Epidermal melanocyte (primary cell): ENCODE data around the gene IFIT1.
"Not testable (repeated sequence)": the region's sequence is repeated elsewhere in the genome, so short reads cannot be mapped to it uniquely, and the experiment has no call there.

ENCODE experiments used
- DNase-seq: peaks from one replicate; pipeline ENCODE4 v3.0.0; 2011; ENCODE audit warnings: low spot score; ENCODE audit not compliant: insufficient read length

The IFIT1 gene

DNA sequence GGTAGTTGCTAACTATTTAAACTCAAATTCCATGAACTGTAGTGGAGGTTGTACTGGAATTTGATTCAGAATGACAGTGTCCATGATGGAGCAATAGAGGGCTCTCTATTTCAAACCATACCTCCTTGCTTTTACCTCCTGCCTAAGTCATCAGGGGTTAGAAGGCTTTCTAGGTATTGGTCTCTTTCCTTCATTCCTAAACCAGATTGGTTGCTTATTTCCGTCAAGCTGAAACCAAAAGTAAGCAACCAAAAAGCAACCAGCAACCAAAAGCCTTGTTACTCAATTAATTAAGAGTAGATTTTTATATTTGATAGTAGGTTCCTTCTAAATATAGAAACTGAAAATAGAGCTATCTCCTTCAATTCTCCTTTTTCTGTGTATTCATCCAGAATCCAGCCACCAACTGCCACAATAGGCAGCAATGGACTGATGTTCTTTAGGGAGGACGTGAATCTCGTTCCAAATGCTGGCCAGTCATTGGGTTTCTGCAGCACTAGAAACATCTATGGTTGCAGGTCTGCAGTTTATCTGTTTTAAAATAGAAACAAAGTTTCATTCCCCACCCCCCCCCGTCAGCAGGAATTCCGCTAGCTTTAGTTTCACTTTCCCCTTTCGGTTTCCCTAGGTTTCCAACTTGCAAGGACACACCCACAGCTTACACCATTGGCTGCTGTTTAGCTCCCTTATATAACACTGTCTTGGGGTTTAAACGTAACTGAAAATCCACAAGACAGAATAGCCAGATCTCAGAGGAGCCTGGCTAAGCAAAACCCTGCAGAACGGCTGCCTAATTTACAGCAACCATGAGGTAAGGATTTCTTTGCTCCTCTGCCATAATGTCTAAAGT lies at the start of gene IFIT1:
IFIT1 (plus strand) TSS at position 717 of the 850 bp plus-strand sequence; CDS start at position 807, 90 bp downstream.
- DNase-seq: peak; percentile 71

DNA sequence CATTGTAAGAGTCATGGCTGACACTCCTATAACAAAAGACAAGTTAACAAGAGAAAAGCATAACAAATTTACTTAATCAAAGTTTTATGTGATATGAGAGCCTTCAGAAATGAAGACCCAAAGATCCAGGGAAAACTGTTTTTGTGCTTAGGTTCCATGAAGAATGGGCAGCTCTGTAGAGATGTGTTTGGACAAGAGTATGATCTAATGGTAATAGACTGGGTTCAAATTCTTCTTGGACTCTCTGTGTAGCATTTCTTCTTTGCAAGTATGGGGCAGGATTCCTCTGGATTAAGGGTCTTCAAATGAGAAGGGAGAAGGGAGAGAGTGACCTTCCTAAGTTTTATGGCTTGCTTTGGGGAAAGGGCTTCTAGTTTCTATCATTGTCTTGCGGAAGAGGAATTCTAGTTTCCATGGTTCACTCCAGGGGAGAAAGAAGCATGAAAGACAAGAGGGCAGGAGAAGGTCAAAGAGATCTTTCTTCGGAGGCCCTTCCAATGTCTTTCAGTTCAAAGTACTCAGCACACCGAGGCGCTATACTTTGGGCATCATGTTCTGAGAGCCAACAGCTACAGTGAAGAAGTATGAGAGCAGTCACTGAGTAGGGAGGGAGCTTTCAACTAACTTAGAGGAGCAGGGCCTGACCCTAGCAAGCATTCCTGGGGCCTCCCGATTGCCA lies 49.2 kb upstream of the IFIT1 start:
- DNase-seq: no peak

DNA sequence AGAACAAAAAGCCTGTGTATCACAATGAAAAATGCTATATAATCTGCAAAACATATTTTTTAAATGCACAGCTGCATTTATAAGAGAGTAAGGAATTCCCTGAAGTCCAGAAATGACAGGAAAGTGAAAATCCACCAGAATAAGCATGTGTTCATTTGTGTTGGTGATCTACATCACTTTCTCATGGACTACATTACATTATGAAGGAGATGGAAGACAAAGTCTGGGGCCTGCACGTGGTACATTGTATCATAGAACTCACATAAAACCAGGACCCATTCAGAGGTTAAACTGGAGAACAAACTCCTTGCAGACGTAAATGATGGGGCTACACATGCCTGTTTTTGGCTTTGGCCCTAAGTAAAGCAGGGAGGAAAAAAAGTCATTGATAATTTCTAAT lies 48.3 kb upstream of the IFIT1 start:
- no peak for DNase-seq

- no peak for DNase-seq
These were observed 46.9 kb upstream of the IFIT1 start for GRCh38 chr10:89345367-89346000.

DNA sequence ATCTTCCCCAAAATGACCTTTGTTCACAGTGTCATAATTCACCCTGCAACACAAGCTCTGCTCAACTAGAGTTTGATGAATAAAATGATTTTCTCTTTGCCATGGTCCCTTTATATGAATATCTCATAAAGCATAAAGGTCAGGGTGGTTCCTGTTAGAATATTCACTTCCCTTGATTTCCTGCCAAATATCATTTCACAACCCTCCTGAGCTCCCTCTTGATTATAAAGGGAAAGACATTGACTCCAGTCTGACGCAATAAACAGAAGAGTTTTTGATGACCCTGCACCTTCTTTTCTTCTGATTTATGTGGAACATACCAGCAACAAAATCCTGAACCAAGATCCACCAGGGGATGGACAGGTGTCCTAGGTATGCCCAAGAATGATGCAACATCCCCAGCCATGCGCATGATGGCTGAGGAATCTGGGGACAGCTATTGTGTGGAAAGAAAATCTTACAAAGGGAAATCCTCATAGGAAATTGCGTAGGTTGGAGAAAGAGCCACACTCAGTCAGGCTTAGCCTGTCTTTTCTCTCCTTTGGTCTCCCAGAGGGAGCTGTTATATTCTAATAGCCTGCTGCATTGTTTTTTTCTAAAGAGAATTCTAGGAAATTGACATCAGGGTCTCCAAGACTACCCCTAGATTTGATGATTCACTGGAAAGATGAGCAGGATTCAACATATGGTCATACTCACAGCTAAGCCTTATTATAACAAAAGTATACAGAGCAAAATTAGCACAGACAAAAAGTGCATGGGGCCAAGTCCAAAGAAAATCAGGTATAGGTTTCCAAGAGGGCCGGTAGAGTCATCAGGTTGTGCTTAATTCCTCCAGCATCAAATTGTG lies 45.8 kb upstream of the IFIT1 start:
- DNase-seq: no peak

DNA sequence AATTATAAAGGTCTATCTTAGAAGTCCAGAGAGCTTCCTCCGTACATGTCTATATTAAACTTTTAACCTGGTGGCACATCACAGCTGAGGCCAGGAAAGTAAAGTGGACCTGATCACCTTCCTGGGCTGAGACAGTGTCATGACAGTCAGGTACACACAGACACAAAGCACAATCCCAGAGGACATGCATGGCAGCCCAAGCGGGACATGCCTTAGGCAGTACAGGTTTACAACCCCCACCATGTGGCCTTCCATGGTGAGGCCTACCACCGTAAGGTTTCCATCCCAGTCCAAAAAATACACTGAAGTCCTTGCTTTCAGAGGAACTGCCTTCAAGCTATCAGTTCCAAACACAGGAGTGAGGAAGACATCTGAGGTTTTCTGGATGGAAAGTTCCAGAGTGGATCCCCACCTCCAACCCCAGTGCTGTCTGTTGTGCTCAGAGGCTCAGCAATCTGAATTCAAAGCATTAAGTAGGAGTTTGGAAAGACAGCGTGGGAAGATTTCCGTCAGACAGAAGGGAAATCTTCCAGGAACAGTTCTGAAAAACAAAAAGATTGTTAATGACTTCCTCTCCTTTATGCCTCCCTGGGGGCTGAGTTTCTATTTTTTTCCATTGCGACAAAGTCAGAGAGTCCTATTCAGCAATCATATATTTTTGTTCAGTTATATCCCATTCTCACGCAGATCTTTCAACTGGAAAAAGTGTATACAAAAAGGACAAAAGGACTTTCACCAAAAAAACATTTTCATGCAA lies 44.5 kb upstream of the IFIT1 start:
- DNase-seq: no peak

DNA sequence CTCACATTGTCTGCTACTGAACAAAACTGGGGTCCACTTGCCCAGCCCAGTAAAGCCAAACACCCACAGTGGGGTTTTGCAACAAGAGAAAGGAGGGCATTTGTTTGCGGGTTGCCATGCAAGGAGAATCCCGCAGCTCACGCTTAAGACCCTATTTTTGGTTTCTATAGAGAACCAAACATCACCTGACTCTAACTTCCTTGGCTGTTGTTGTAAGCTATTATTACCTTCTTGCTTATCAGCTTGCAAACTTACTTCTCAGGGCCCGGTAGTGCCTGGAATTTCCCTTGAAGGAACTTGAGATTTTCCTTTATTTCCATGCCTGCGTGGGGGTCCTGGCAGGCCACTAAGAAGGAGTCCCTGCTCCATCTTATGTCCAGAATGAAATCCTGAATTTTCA lies 43.9 kb upstream of the IFIT1 start:
- DNase-seq: no peak

GRCh38 chr10:89348975-89349374 lies 43.4 kb upstream of the IFIT1 start:
- no peak for DNase-seq

GRCh38 chr10:89350631-89351315 lies 41.6 kb upstream of the IFIT1 start:
- DNase-seq: not testable (repeated sequence)

- DNase-seq: no peak
These were observed 41.0 kb upstream of the IFIT1 start for GRCh38 chr10:89351412-89351779.

DNA sequence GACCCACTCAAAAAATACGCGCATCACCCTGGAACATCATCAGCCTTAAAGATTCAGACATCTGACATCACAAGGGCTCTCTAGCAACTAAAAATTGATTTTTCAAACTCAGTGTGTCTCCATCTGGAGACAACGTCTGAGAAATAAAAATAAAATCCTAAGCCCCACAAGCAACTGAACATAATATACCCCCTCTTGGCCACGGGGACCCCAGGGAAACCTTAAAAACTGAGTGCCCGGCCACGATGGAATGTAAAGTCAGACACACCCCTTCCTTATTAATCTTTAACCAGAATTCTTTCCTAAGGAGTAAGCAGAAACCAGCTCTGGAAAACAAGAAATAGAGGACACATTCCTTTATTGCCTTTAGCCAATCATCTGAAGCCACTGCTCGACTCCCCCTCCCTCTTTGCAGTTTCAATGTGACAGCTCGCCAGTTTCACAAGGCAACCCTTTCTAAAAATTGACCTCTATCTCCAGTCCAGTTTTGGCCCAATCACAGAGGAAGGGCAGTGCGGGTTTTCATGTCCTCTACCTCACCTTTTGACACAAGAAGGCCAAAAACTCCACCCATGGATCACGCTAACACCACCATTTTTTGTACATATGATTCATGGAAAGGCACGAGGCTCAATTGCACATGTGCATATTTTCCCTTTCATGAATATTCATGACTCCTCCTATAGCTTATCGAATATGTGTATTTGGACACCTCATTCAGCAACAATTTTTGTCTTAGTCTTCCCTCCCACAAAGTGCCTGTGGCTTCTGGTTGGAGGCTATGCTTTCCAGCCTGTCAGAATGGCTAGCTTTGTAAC lies 40.4 kb upstream of the IFIT1 start:
- peak; percentile 50 for DNase-seq

DNA sequence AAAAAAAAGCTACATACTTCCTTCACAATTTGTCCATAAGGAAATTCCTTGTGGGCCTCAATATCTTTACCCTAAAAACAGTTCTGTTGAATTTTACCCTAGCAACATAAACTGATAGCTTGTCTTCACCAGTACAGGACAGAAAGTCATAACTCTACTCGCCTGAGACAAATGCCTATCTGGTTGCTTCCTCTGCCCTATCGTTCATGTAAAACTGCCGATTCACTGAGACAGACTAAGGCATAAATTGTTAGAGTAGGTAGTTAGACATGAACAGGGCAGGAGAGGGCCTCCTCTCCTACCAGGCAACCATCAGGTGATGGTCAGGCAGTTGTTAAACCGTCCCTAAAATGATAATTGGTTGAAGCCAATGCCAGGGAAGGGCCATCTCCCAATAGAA lies 39.6 kb upstream of the IFIT1 start:
- DNase-seq: no peak

GRCh38 chr10:89355394-89355931 lies 37.0 kb upstream of the IFIT1 start:
- DNase-seq: no peak

- no peak for DNase-seq
These were observed 35.3 kb upstream of the IFIT1 start for GRCh38 chr10:89357096-89357495.

GRCh38 chr10:89357975-89358374 lies 34.4 kb upstream of the IFIT1 start:
- DNase-seq: no peak

DNA sequence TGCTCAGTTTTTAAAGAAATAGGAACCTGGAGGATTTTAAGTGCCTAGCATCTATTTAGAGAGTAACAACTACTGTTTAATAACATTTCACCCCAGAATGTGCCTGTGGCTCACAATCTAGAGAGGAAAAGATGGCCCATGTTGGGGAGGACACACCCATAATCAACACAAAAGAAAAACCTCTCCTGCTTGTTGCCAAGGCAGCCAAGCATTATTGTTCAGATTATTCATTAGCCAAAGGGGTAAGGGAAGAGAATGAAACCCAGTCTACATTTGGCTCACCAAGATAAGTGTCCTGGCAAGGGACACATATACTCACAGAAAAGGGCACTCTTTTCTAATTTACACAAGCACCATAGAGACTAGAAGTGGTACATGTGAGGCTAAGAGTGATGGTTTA lies 32.3 kb upstream of the IFIT1 start:
- no peak for DNase-seq

DNA sequence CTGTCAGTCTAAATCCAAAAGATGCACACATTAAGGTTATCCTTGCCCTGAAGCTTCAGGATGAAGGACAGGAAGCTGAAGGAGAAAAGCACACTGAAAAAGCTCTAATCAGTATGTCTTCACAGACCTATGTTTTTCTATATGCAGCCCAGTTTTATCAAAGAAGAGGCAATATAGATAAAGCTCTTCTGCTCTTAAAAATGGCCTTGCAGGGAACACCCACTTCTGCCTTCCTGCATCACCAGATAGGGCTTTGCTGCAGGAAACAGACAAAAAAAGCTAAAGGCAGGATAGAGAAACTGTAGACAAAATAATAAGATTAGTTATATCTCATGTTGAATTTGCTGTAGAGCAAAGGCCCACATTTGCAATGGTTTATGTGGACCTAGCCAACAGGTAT lies 29.5 kb upstream of the IFIT1 start:
- no peak for DNase-seq

DNA sequence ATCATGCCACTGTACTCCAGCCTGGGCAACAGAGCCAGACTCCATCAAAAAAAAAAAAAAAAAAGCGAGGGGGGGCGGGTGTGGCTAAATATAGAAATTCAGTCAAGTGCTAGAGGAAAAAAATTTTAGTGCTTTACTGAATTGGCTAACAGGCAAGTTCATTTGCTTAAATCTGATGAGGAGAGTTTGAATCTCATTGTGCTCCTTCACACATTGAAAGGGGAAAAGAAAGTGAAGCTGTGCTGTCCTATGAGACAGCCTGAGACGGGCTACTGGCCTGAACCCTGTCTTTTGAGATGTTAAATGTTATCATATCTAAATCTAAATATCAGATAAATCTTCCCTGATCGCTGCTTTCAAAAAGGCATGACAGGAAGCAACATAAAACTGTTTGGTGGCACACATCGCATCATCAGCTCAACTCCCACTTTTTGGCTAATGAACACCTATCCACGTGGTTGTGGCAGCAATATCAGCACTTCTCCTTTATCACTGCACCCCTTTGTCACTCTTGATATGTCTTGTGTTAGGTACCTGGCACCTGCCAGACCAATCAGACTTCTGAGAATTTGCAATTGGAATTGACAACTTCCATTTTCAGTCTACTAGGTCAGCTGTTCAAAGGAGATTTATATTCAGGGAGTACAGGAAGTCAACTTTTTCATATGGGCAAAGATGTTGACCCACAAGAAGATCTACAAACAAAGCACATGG lies 28.5 kb upstream of the IFIT1 start:
- DNase-seq: no peak
